ENCODE data around the gene CRNKL1. TPM values are rescaled to one million over a fixed set of nuclear protein-coding genes. Genes with fewer than 3 reads are reported as not detected.

Gene CRNKL1
- total RNA-seq, 1 donor from 2014 or later: 2.2 TPM

DNA sequence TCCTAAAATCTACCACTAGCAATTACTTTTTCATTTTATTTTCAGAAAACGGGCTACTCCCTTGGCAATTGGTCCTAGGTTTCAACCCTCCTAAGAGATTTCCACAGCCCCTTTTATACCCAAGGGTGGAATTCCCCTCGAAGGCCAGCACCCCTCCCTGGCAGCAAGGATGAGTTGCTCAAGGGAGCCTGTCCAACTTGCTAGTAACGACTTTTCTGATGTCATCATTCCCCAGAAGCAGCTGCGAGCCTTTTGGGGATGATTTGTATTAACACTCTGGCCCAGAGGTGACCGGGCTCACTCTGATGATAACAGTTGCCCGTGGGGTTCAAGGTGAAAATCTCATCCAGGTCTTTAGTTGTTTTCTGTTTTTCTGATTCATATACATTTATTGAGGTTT, 65.8 kb downstream of the CRNKL1 start:
- H3K4me1 ChIP-seq: peaks cover 9 to 44% of the 10 kb centered on the region in 2 donors
- DNase-seq (ENCODE audit: low spot score in 2 of 2): no peak
- peaks cover 0 to 5% of the 10 kb centered on the region in 2 donors for H3K36me3 ChIP-seq
- intact Hi-C loops (cut with DNase I): no loop called here
- no peak overlapping the region for H3K4me3 ChIP-seq
- H3K9me3 ChIP-seq: no peaks in the 10 kb centered on the region
- TF ChIP-seq, protein P1, sequence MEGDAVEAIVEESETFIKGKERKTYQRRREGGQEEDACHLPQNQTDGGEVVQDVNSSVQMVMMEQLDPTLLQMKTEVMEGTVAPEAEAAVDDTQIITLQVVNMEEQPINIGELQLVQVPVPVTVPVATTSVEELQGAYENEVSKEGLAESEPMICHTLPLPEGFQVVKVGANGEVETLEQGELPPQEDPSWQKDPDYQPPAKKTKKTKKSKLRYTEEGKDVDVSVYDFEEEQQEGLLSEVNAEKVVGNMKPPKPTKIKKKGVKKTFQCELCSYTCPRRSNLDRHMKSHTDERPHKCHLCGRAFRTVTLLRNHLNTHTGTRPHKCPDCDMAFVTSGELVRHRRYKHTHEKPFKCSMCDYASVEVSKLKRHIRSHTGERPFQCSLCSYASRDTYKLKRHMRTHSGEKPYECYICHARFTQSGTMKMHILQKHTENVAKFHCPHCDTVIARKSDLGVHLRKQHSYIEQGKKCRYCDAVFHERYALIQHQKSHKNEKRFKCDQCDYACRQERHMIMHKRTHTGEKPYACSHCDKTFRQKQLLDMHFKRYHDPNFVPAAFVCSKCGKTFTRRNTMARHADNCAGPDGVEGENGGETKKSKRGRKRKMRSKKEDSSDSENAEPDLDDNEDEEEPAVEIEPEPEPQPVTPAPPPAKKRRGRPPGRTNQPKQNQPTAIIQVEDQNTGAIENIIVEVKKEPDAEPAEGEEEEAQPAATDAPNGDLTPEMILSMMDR (IDR thresholded peaks at IDR 0.05): no peak
- no peaks in the 10 kb centered on the region for H3K27me3 ChIP-seq
- H3K27ac ChIP-seq: peak overlapping the region; percentile 52 to 63

Other genes starting within 250 kb of the CRNKL1 start
- gene NAA20, start 35.1 kb downstream of the CRNKL1 start, total RNA-seq: 2.7 TPM
- not detected for gene CFAP61, start 66 bp upstream of the CRNKL1 start, total RNA-seq